IMR-90 (cell line): Measurements from ENCODE around the gene FTSJ3. TPM values are rescaled to one million over a fixed set of nuclear protein-coding genes. Genes with fewer than 3 reads are reported as not detected.

Source experiments
- ATAC-seq: fragments of 200-7000 bp; cut with Tn5 transposase; 2 replicates; pipeline ENCODE4 v1.9.1; 2020; ENCODE audit warnings: low read depth, mild to moderate bottlenecking, moderate library complexity
- BruUV-seq: library from RNA; stranded (reverse); fragments of 400-500 nt; replicated peaks from 2 replicates; lab custom pipeline; 2021; lab: Mats Ljungman, UMichigan
- CTCF ChIA-PET: fragments of 300-600 bp; formaldehyde crosslinking; extraction: SDS; loops from one replicate; lab custom pipeline; 2021; ENCODE audit warnings: antibody characterized with exemption; lab: Yijun Ruan, JAX
- POLR2A ChIA-PET: fragments of 300-600 bp; sonication (Branson Sonifier 250); formaldehyde crosslinking; loops from one replicate; lab custom pipeline; 2022; ENCODE audit warnings: antibody characterized with exemption; ENCODE audit not compliant: unreplicated experiment; lab: Charles Lee
- DNase-seq: peaks from one replicate; pipeline ENCODE4 v3.0.0; 2013
- H2AFZ ChIP-seq: replicated peaks from 2 replicates; pipeline ENCODE3; 2013; ENCODE audit warnings: low read length, mild to moderate bottlenecking; ENCODE audit not compliant: poor library complexity
- H2AK5ac ChIP-seq: 2 replicates; pipeline ENCODE4 v1.6.1; 2013; ENCODE audit warnings: low read depth, low read length, inconsistent platforms
- H2AK9ac ChIP-seq: replicated peaks from 2 replicates; pipeline ENCODE3; 2013; ENCODE audit warnings: mild to moderate bottlenecking, low read depth, low read length, moderate library complexity; ENCODE audit not compliant: poor library complexity
- H2BK120ac ChIP-seq: 2 replicates; pipeline ENCODE4 v1.6.1; 2013; ENCODE audit warnings: low read depth, low read length, inconsistent platforms
- H2BK15ac ChIP-seq: 3 replicates; pipeline ENCODE4 v1.6.1; 2013; ENCODE audit warnings: low read depth, low read length, inconsistent platforms
- H2BK20ac ChIP-seq: 2 replicates; pipeline ENCODE4 v1.6.1; 2013; ENCODE audit warnings: low read depth, mild to moderate bottlenecking, inconsistent platforms, low read length, moderate library complexity
- H2BK5ac ChIP-seq: 2 replicates; pipeline ENCODE4 v1.6.1; 2013; ENCODE audit warnings: mild to moderate bottlenecking, low read depth, low read length, inconsistent platforms; ENCODE audit not compliant: poor library complexity, severe bottlenecking
- H3K14ac ChIP-seq: replicated peaks from 2 replicates; pipeline ENCODE4 v1.6.1; 2013; ENCODE audit warnings: low read depth, low read length, inconsistent platforms
- H3K18ac ChIP-seq: 2 replicates; pipeline ENCODE4 v1.6.1; 2013; ENCODE audit warnings: low read depth, low read length, control low read depth
- H3K23ac ChIP-seq: 2 replicates; pipeline ENCODE4 v1.6.1; 2013; ENCODE audit warnings: low read depth, low read length, inconsistent platforms
- H3K27ac ChIP-seq: 2 replicates; pipeline ENCODE4 v1.5.1; 2013; ENCODE audit warnings: mild to moderate bottlenecking, control low read depth, low read length; ENCODE audit not compliant: insufficient read depth
- H3K27me3 ChIP-seq: 2 replicates; pipeline ENCODE4 v1.6.1; 2013; ENCODE audit warnings: low read length; ENCODE audit not compliant: control insufficient read depth, insufficient read depth
- H3K36me3 ChIP-seq: 2 replicates; pipeline ENCODE4 v1.6.1; 2013; ENCODE audit warnings: low read length, mixed read lengths; ENCODE audit not compliant: control insufficient read depth, insufficient read depth
- H3K4ac ChIP-seq: 2 replicates; pipeline ENCODE4 v1.6.1; 2013; ENCODE audit warnings: low read depth, low read length, inconsistent platforms
- H3K4me1 ChIP-seq: 2 replicates; pipeline ENCODE4 v1.6.1; 2013; ENCODE audit warnings: low read length, mixed read lengths; ENCODE audit not compliant: control insufficient read depth, insufficient read depth
- H3K4me2 ChIP-seq: 2 replicates; pipeline ENCODE4 v1.6.1; 2013; ENCODE audit warnings: low read depth, mild to moderate bottlenecking, control low read depth, low read length, moderate library complexity
- H3K4me3 ChIP-seq: 2 replicates; pipeline ENCODE4 v1.5.1; 2013; ENCODE audit warnings: low read depth, mild to moderate bottlenecking, control low read depth, low read length, moderate library complexity; ENCODE audit not compliant: insufficient read depth
- H3K56ac ChIP-seq: 2 replicates; pipeline ENCODE4 v1.6.1; 2013; ENCODE audit warnings: low read length, inconsistent platforms; ENCODE audit not compliant: insufficient read depth; ENCODE audit errors: extremely low read depth
- H3K79me1 ChIP-seq, 2 experiments: 2 replicates each; pipeline ENCODE4 v1.6.1; 2013; ENCODE audit warnings: low read length in 2 of 2, inconsistent platforms in 1 of 2, low read depth in 1 of 2
- H3K9ac ChIP-seq: 2 replicates; pipeline ENCODE4 v1.6.1; 2013; ENCODE audit warnings: low read depth, low read length, control low read depth
- H3K9me1 ChIP-seq: 2 replicates; pipeline ENCODE4 v1.6.1; 2013; ENCODE audit warnings: low read length, inconsistent platforms; ENCODE audit not compliant: insufficient read depth
- H3K9me3 ChIP-seq: 2 replicates; pipeline ENCODE4 v1.6.1; 2013; ENCODE audit warnings: low read length; ENCODE audit not compliant: control insufficient read depth, insufficient read depth
- H4K20me1 ChIP-seq: 2 replicates; pipeline ENCODE4 v1.6.1; 2013; ENCODE audit warnings: low read length, inconsistent platforms; ENCODE audit not compliant: insufficient read depth
- H4K5ac ChIP-seq: 2 replicates; pipeline ENCODE4 v1.6.1; 2013; ENCODE audit warnings: mild to moderate bottlenecking, low read depth, low read length, control low read depth
- H4K8ac ChIP-seq, 2 experiments: 2 replicates each; pipeline ENCODE4 v1.6.1; 2013; ENCODE audit warnings: low read depth in 2 of 2, low read length in 2 of 2, control low read depth in 1 of 2, inconsistent platforms in 1 of 2
- H4K91ac ChIP-seq: 2 replicates; pipeline ENCODE4 v1.6.1; 2013; ENCODE audit warnings: low read depth, low read length, inconsistent platforms; ENCODE audit not compliant: insufficient read depth
- FOS ChIP-seq: fragments of 150-350 bp; IDR thresholded peaks from 2 replicates; pipeline ENCODE4 v1.6.1; 2016; ENCODE audit warnings: low read depth, low read length
- NFE2L2 ChIP-seq: fragments of 150-350 bp; IDR thresholded peaks from 2 replicates; pipeline ENCODE4 v1.6.1; 2016; ENCODE audit warnings: low read depth, mild to moderate bottlenecking, low read length
- POLR2A ChIP-seq: IDR thresholded peaks from 2 replicates; pipeline ENCODE4 v1.6.1; 2012; ENCODE audit warnings: mild to moderate bottlenecking, low read depth, low read length
- USF2 ChIP-seq: fragments of 150-350 bp; IDR thresholded peaks from 2 replicates; pipeline ENCODE4 v1.6.1; 2017; ENCODE audit warnings: mild to moderate bottlenecking, antibody characterized with exemption, low read length, low read depth
- WGBS, 2 experiments: methylation state at CpG; one replicate each; pipeline versions ENCODE4 v1.1.5 to v1.1.7; 2013; ENCODE audit warnings: missing lambda C conversion rate in 2 of 2; ENCODE audit not compliant: insufficient read length in 1 of 2; ENCODE audit errors: extremely low coverage in 2 of 2; 5-methylcytosine and 5-hydroxymethylcytosine counted together
- dilution Hi-C: fragments of 300-500 bp; cut with HindIII; formaldehyde crosslinking; loops from one replicate; pipeline ENCODE4 v1.14.3; 2018; ENCODE audit warnings: low sequenced_read_pairs; ENCODE audit not compliant: unreplicated experiment
- in situ Hi-C: fragments of 300-500 bp; cut with MboI; formaldehyde crosslinking; loops from 3 replicates; pipeline ENCODE4 v1.14.3; 2019; ENCODE audit warnings: low sequenced_read_pairs, inconsistent platforms, mixed read lengths
- intact Hi-C: fragments of 100-400 bp; cut with micrococcal nuclease; formaldehyde crosslinking; loops from 2 replicates; pipeline ENCODE4 v1.10.0; 2022
- polyA plus RNA-seq, 3 experiments: library from polyadenylated mRNA; depleted of rRNA; stranded (reverse); fragments of >200 nt; gene quantifications; 2 replicates each; pipeline ENCODE4 v1.2.3, GENCODE V29; 2012; ENCODE audit warnings: low replicate concordance in 1 of 3
- total RNA-seq: library from RNA; depleted of rRNA; stranded (reverse); fragments of >200 nt; gene quantifications from 2 replicates; pipeline ENCODE4 v1.2.3, GENCODE V29; 2012

FTSJ3 gene
- total and polyA plus RNA-seq, 2 of the 4 experiments (the other 2 are of a cell fraction), result 51.3 to 68.1 TPM

GRCh38 chr17:63792055-63792729 is 35.3 kb downstream of the FTSJ3 start:
- H3K4me3 ChIP-seq, result no peak overlapping the region
- in situ Hi-C loops, result no loop called here
- H2AK5ac ChIP-seq, result no peak overlapping the region
- no peaks in the 10 kb centered on the region for H3K9me3 ChIP-seq
- TF ChIP-seq USF2 (no peak), POLR2A (no peak), NFE2L2 (no peak), FOS (no peak)
- no peaks in the 10 kb centered on the region for H3K4me1 ChIP-seq
- H3K14ac ChIP-seq, result no peak overlapping the region; the same call in 1 of the 2 replicates
- no peaks in the 10 kb centered on the region for H3K9me1 ChIP-seq
- no peak overlapping the region for H2BK5ac ChIP-seq
- WGBS, 2 experiments, result no CpG with 5 or more reads among the region's 3 CpGs
- no peak overlapping the region for H4K8ac ChIP-seq
- H4K5ac ChIP-seq, result no peak overlapping the region
- H2BK20ac ChIP-seq, result no peak overlapping the region
- BruUV-seq, result no TSS peak
- no peak overlapping the region for H2BK15ac ChIP-seq
- H3K18ac ChIP-seq, result no peak overlapping the region
- peaks cover 66% of the 10 kb centered on the region for H3K36me3 ChIP-seq
- no peak overlapping the region for H3K27ac ChIP-seq
- H4K91ac ChIP-seq, result no peak overlapping the region
- no peak for ATAC-seq
- CTCF ChIA-PET, result interaction anchor here (0.6 kb wide), 1 partner anchor 15 kb away, joined by 3 read pairs; no protein-coding TSS in a partner anchor
- intact Hi-C loops, result no loop called here
- H2AFZ ChIP-seq, result no peak overlapping the region
- POLR2A ChIA-PET, result no interaction called here
- H3K23ac ChIP-seq, result no peak overlapping the region
- no peak for DNase-seq
- H3K4me2 ChIP-seq, result no peak overlapping the region
- peaks cover 35% of the 10 kb centered on the region for H4K20me1 ChIP-seq
- H3K56ac ChIP-seq, result no peak overlapping the region
- dilution Hi-C loops, result no loop called here
- no peak overlapping the region for H2AK9ac ChIP-seq
- no peak overlapping the region for H3K4ac ChIP-seq
- H3K79me1 ChIP-seq, result peaks cover 25 to 58% of the 10 kb centered on the region in 2 experiments
- H3K9ac ChIP-seq, result no peak overlapping the region
- no peaks in the 10 kb centered on the region for H3K27me3 ChIP-seq
- no peak overlapping the region for H2BK120ac ChIP-seq
